D721Med (cell line): ENCODE data around the gene TTC23.

ENCODE experiments used
- DNase-seq: peaks from one replicate; pipeline ENCODE4 v3.0.0; 2011; ENCODE audit warnings: low spot score; ENCODE audit not compliant: insufficient read length
- FAIRE-seq: peaks from 2 replicates; lab custom pipeline; 2011; peaks lifted over from hg19 to GRCh38; lab: Jason Lieb, UNC
- TF ChIP-seq, protein P1 (sequence below): IDR thresholded peaks from 2 replicates; pipeline ENCODE4 v1.5.1; 2012; ENCODE audit warnings: mild to moderate bottlenecking, control low read depth; ENCODE audit not compliant: insufficient read depth; ENCODE audit errors: missing control alignments

The TTC23 gene

DNA sequence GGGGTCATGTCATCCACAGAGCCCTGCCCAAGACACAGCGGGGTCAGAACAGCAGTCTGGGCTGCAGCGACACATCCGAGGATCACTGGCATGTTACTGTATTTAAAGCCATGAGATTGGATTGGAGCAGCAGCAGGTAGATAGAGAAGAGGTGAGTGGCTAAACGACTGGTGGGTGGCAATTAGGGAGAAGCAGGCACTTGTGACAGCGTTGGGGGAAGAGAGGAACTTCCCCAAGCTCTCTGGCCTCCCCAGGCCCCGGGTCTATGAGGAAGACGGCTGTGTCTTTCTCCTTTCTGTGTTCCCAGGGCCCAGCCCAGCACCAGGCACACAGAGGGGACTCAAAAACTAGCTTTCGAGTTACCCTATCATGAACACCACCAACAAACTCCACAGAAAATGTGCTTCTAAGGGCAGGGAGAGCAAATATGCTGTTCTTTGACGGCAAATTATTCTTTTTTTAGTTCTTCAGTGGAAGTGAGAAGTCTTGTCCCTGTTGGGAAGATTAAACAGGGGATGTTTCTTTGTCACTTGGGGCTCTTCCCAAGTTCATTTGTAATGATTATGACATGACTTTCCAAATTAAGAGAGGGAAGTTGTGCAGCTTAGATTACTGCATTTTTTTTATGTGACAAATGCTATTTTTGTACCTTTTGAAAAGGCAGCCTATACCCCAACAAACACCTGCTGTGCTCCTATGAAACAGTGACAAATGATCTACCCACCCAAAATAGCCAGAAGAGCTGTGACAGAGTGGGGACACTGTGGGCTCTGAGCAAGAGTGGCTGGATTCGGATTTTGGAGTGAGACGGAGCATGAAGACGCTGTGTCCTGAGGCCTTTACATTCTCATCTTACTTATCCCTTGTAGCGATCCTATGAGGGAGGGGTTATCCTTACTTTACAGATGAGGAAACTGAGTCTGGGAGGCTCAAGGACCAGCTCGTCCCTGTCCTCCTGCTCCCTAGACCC, 151.7 kb downstream of the TTC23 start:
- DNase-seq (no peak), FAIRE-seq (no peak)

DNA sequence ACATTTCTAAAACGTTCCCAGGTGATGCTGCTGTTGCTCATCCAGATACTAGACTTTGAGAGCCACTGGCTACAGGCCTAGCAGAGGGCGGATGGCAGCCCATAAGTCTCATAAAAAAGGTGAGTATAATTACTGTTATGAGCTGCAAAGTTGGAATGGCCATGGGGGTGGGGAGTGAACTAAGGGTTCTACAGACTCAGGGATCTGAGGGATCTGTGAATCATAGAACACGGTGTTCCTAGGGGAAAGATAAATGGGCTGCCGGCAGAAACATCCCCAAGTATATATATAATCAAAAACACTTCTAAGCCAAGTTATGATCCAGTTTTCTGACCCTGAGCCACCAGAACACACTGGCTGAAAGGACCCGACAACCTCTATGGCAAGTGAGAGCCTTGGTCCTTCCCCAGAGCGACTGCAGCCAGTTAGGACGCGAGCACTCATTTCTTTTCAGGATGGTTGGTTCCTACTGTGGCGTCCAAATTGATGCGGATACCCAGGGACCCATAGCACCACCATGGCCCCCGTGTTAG, 152.4 kb downstream of the TTC23 start:
- DNase-seq (no peak), FAIRE-seq (no peak)
- TF ChIP-seq, protein P1, sequence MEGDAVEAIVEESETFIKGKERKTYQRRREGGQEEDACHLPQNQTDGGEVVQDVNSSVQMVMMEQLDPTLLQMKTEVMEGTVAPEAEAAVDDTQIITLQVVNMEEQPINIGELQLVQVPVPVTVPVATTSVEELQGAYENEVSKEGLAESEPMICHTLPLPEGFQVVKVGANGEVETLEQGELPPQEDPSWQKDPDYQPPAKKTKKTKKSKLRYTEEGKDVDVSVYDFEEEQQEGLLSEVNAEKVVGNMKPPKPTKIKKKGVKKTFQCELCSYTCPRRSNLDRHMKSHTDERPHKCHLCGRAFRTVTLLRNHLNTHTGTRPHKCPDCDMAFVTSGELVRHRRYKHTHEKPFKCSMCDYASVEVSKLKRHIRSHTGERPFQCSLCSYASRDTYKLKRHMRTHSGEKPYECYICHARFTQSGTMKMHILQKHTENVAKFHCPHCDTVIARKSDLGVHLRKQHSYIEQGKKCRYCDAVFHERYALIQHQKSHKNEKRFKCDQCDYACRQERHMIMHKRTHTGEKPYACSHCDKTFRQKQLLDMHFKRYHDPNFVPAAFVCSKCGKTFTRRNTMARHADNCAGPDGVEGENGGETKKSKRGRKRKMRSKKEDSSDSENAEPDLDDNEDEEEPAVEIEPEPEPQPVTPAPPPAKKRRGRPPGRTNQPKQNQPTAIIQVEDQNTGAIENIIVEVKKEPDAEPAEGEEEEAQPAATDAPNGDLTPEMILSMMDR, result no peak

More for the DNA sequence above, 151.7 kb downstream of the TTC23 start:
- TF ChIP-seq, protein P1, result no peak

- FAIRE-seq, result no peak
These were observed 153.0 kb downstream of the TTC23 start for GRCh38 chr15:99096173-99096893.

DNA sequence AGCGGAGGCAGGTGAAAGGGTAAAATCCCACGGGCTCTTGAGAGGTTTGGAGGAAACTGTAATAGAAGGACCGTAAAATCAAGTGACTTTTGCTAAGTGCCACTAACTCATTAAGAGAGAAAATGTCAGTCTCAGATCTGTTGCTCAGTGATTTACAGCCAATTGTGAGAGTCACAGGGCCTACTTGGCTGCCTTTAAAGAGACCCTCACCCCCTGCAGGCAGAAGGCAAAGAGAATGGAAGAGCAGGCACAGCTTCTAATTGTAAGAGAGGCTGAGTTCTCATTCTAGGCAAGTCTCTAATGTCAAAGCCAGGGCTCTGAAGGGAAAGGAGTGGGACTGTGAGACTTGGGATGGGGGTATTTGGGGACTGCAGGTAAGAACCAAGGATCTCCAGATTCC, 153.8 kb downstream of the TTC23 start:
- no peak for DNase-seq
- FAIRE-seq, result no peak
- TF ChIP-seq, protein P1, result no peak

More at GRCh38 chr15:99096173-99096893, 153.0 kb downstream of the TTC23 start:
- TF ChIP-seq, protein P1, result no peak
- DNase-seq, result no peak

DNA sequence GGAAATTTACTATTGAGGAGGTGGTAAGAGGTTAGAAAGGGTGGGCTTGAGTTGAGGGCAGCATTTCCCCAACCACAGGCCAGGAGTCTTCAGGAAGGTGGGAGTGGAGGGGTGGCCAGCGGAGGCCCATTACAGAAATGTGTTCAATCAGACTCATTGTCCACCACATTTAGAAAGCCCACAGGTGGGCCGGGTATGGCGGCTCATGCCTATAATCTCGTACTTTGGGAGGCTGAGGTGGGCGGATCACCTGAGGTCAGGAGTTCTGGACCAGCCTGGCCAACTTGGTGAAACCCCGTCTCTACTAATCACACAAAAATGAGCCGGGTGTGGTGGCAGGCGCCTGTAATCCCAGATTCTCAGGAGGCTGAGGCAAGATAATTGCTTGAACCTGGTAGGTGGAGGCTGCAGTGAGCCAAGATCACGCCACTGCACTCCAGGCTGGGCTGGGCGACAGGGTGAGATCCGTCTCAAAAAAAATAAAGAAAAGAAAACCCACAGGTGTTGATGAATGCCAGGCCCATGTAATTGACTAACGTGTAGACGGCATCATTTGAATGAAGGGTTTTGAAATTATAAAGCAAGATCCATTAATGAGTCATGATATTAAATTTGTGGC, 156.7 kb downstream of the TTC23 start:
- DNase-seq (no peak), FAIRE-seq (no peak)
- TF ChIP-seq, protein P1, result no peak

DNA sequence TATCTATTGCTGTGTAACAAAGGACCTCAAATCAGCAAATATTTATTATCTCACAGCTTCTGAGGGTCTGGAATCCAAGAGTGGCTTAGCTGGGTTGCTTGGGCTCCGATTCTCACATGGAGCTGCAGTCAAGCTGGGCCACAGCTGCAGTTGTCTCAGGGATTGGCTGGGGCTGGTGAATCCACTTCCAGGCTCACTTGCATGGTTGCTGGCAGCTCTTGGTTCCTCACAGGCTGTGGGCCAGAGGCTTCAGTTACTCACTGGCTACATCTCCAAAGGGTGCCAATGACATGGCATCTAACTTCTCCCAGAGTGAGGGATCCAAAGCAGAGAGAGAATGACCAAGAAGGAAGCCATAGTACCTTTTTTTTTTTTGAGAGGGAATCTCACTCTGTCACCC, 158.4 kb downstream of the TTC23 start:
- no peak for FAIRE-seq
- no peak for DNase-seq
- TF ChIP-seq, protein P1, result no peak
